Calu3 (cell line): ENCODE data around the gene KLK12. TPM values are rescaled to one million over a fixed set of nuclear protein-coding genes. Genes with fewer than 3 reads are reported as not detected.

Source experiments
- BruUV-seq: library from RNA; stranded (reverse); fragments of 400-500 nt; replicated peaks from 2 replicates; lab custom pipeline; 2021; lab: Mats Ljungman, UMichigan
- CTCF ChIA-PET: fragments of 300-600 bp; sonication (Branson Sonifier 250); formaldehyde crosslinking; loops from one replicate; lab custom pipeline; 2022; ENCODE audit warnings: antibody characterized with exemption; lab: Charles Lee
- DNase-seq: peaks from one replicate; pipeline ENCODE4 v3.0.0; 2022
- H3K27ac Mint-ChIP-seq: one replicate; pipeline ENCODE4 v1.8.0; 2022; ENCODE audit warnings: mixed read lengths; ENCODE audit not compliant: unreplicated experiment
- H3K27me3 Mint-ChIP-seq: one replicate; pipeline ENCODE4 v1.8.0; 2022; ENCODE audit warnings: mixed read lengths; ENCODE audit not compliant: unreplicated experiment
- H3K36me3 Mint-ChIP-seq: one replicate; pipeline ENCODE4 v1.8.0; 2022; ENCODE audit warnings: mild to moderate bottlenecking, moderate library complexity, mixed read lengths; ENCODE audit not compliant: insufficient read depth, unreplicated experiment
- H3K4me1 Mint-ChIP-seq: one replicate; pipeline ENCODE4 v1.8.0; 2022; ENCODE audit warnings: mild to moderate bottlenecking, low read depth, mixed read lengths; ENCODE audit not compliant: unreplicated experiment
- H3K4me3 Mint-ChIP-seq: one replicate; pipeline ENCODE4 v1.8.0; 2022; ENCODE audit warnings: mild to moderate bottlenecking, low read depth, moderate library complexity, mixed read lengths; ENCODE audit not compliant: unreplicated experiment
- H3K9me3 Mint-ChIP-seq: one replicate; pipeline ENCODE4 v1.8.0; 2022; ENCODE audit warnings: low read depth, mixed read lengths; ENCODE audit not compliant: unreplicated experiment
- CTCF ChIP-seq: fragments of 200-600 bp; IDR thresholded peaks from one replicate; pipeline ENCODE4 v1.8.0; 2022; ENCODE audit warnings: antibody characterized with exemption; ENCODE audit not compliant: unreplicated experiment
- intact Hi-C: fragments of 100-400 bp; cut with micrococcal nuclease; formaldehyde crosslinking; loops from one replicate; pipeline ENCODE4 v1.10.0; 2022; ENCODE audit not compliant: unreplicated experiment
- total RNA-seq: library from RNA; stranded (reverse); gene quantifications from 2 replicates; pipeline ENCODE4 v1.2.3, GENCODE V29; 2022

The KLK12 gene
- total RNA-seq, 1 experiment from 2014 or later, result not detected

- Mint-ChIP-seq H3K36me3 (peaks cover 13% of the 10 kb centered on the region), H3K4me3 (peak overlapping the region; percentile 44), H3K9me3 (no peaks in the 10 kb centered on the region), H3K27ac (peak overlapping the region; percentile 34), H3K4me1 (peaks cover 23% of the 10 kb centered on the region), H3K27me3 (peaks cover 16% of the 10 kb centered on the region)
- CTCF ChIA-PET, result no interaction called here
- no peak for DNase-seq
- intact Hi-C loops, result no loop called here
- no peak for TF ChIP-seq CTCF
- BruUV-seq, result TSS peak; percentile 28
Observed at GRCh38 chr19:51027126-51027806, 7.5 kb downstream of the KLK12 start.

GRCh38 chr19:51026554-51026831 lies 8.3 kb downstream of the KLK12 start, which contains the start of gene KLK11:
KLK11 (minus strand) TSS chr19:51026616; CDS start chr19:51025631, 985 bp downstream.
- TF ChIP-seq CTCF, result no peak
- Mint-ChIP-seq H3K36me3 (peaks cover 13% of the 10 kb centered on the region), H3K27me3 (peaks cover 16% of the 10 kb centered on the region), H3K9me3 (no peaks in the 10 kb centered on the region), H3K4me1 (peaks cover 23% of the 10 kb centered on the region), H3K4me3 (peak within 1 kb of the TSS; percentile 44), H3K27ac (peak within 1 kb of the TSS; percentile 34)
- CTCF ChIA-PET, result no interaction called here
- DNase-seq, result peak; percentile 80
- BruUV-seq, result no TSS peak
- intact Hi-C loops, result no loop called here

- H3K4me3 Mint-ChIP-seq, result peak overlapping the region; percentile 44
- CTCF ChIA-PET, result interaction anchor here (0.7 kb wide), 1 partner anchor 68 kb away, joined by 3 read pairs; no protein-coding TSS in a partner anchor
- no peaks in the 10 kb centered on the region for H3K9me3 Mint-ChIP-seq
- BruUV-seq, result no TSS peak
- H3K27ac Mint-ChIP-seq, result peak overlapping the region; percentile 34
- peaks cover 16% of the 10 kb centered on the region for H3K27me3 Mint-ChIP-seq
- intact Hi-C loops, result no loop called here
- H3K36me3 Mint-ChIP-seq, result peaks cover 13% of the 10 kb centered on the region
- TF ChIP-seq CTCF, result no peak
- DNase-seq, result no peak
- H3K4me1 Mint-ChIP-seq, result peaks cover 23% of the 10 kb centered on the region
Observed at GRCh38 chr19:51025809-51026553, 8.8 kb downstream of the KLK12 start.

- H3K4me1 Mint-ChIP-seq, result peaks cover 23% of the 10 kb centered on the region
- no peaks in the 10 kb centered on the region for H3K9me3 Mint-ChIP-seq
- intact Hi-C loops, result no loop called here
- TF ChIP-seq CTCF, result no peak
- H3K27ac Mint-ChIP-seq, result no peak overlapping the region
- no peak for DNase-seq
- peak overlapping the region; percentile 44 for H3K4me3 Mint-ChIP-seq
- CTCF ChIA-PET, result no interaction called here
- H3K36me3 Mint-ChIP-seq, result peaks cover 13% of the 10 kb centered on the region
- H3K27me3 Mint-ChIP-seq, result peaks cover 16% of the 10 kb centered on the region
- BruUV-seq, result TSS peak; percentile 67
Observed at GRCh38 chr19:51025401-51025800, 9.4 kb downstream of the KLK12 start.
